MM.1S (cell line): ENCODE data around the gene ITGA2.
"Not testable (repeated sequence)": the region's sequence is repeated elsewhere in the genome, so short reads cannot be mapped to it uniquely, and the experiment has no call there.

Experiments used
- CTCF ChIP-seq: fragments of 300-600 bp; sonication (generic); IDR thresholded peaks from 2 replicates; pipeline ENCODE4 v1.5.1; 2016; ENCODE audit warnings: antibody characterized with exemption, low read length, mixed read lengths
- EZH2 ChIP-seq: fragments of 300-600 bp; sonication (generic); optimal IDR thresholded peaks from 2 replicates; pipeline ENCODE3; 2017; ENCODE audit warnings: low read depth, mild to moderate bottlenecking, antibody characterized with exemption, low read length, mixed read lengths
- EZH2phosphoT487 ChIP-seq: fragments of 300-600 bp; sonication (generic); IDR thresholded peaks from 2 replicates; pipeline ENCODE4 v1.6.1; 2018; ENCODE audit warnings: antibody characterized with exemption, low read length

GRCh38 chr5:52976157-52976556 lies 13.0 kb upstream of the ITGA2 start:
- not testable (repeated sequence) for TF ChIP-seq CTCF, EZH2, EZH2phosphoT487
